Nephron (organoid): ENCODE measurements around the gene ANKRD65.

Experiments used
- H3K27ac Mint-ChIP-seq, 3 experiments: 2 replicates each; pipeline ENCODE4 v1.8.0; 2020; ENCODE audit warnings: mixed read lengths in 3 of 3, mild to moderate bottlenecking in 2 of 3, moderate library complexity in 1 of 3
- H3K27me3 Mint-ChIP-seq: 2 replicates; pipeline ENCODE4 v1.8.0; 2021; ENCODE audit warnings: low read depth, mild to moderate bottlenecking, moderate library complexity, mixed read lengths
- H3K36me3 Mint-ChIP-seq: 2 replicates; pipeline ENCODE4 v1.8.0; 2020; ENCODE audit warnings: low read depth, mixed read lengths
- H3K4me1 Mint-ChIP-seq: 2 replicates; pipeline ENCODE4 v1.8.0; 2020; ENCODE audit warnings: mixed read lengths
- H3K4me3 Mint-ChIP-seq, 3 experiments: 2 replicates each; pipeline ENCODE4 v1.8.0; 2020; ENCODE audit warnings: mild to moderate bottlenecking in 3 of 3, mixed read lengths in 3 of 3, moderate library complexity in 2 of 3
- H3K9me3 Mint-ChIP-seq: 2 replicates; pipeline ENCODE4 v1.8.0; 2020; ENCODE audit warnings: mixed read lengths
- TF ChIP-seq, protein P1 (sequence below), 3 experiments: fragments of 200-600 bp; sonication (generic); IDR thresholded peaks; one replicate each; pipeline ENCODE4 v1.5.0; 2021; ENCODE audit warnings: antibody characterized with exemption in 3 of 3; ENCODE audit not compliant: unreplicated experiment in 3 of 3

The ANKRD65 gene

DNA sequence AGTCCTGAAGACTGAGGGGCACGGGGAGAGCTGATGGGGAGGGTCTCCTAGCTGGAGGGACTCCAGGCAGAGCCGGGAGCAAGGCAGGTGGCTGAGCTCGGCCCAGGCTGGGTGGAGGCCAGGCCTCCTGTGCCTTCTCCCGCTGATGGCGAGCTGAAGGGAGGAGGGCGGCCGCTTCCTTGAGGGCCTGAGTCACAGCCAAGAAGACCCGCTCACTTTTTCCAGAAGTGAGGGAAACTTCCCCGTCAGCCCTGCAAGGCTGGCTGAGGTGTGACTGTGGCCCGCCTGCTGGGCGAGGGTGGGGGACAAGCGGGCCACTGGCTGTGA lies 12.7 kb upstream of the ANKRD65 start:
- Mint-ChIP-seq H3K27ac (peak overlapping the region; percentile 56 to 92 (median 91)), H3K4me3 (peak overlapping the region; percentile 32 to 61 (median 38)), H3K36me3 (no peaks in the 10 kb centered on the region), H3K27me3 (no peaks in the 10 kb centered on the region), H3K9me3 (no peaks in the 10 kb centered on the region), H3K4me1 (peaks cover 34% of the 10 kb centered on the region)
- TF ChIP-seq, protein P1, sequence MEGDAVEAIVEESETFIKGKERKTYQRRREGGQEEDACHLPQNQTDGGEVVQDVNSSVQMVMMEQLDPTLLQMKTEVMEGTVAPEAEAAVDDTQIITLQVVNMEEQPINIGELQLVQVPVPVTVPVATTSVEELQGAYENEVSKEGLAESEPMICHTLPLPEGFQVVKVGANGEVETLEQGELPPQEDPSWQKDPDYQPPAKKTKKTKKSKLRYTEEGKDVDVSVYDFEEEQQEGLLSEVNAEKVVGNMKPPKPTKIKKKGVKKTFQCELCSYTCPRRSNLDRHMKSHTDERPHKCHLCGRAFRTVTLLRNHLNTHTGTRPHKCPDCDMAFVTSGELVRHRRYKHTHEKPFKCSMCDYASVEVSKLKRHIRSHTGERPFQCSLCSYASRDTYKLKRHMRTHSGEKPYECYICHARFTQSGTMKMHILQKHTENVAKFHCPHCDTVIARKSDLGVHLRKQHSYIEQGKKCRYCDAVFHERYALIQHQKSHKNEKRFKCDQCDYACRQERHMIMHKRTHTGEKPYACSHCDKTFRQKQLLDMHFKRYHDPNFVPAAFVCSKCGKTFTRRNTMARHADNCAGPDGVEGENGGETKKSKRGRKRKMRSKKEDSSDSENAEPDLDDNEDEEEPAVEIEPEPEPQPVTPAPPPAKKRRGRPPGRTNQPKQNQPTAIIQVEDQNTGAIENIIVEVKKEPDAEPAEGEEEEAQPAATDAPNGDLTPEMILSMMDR (IDR thresholded peaks at IDR 0.05; ENCODE audit: unreplicated experiment in 3 of 3): no peak

DNA sequence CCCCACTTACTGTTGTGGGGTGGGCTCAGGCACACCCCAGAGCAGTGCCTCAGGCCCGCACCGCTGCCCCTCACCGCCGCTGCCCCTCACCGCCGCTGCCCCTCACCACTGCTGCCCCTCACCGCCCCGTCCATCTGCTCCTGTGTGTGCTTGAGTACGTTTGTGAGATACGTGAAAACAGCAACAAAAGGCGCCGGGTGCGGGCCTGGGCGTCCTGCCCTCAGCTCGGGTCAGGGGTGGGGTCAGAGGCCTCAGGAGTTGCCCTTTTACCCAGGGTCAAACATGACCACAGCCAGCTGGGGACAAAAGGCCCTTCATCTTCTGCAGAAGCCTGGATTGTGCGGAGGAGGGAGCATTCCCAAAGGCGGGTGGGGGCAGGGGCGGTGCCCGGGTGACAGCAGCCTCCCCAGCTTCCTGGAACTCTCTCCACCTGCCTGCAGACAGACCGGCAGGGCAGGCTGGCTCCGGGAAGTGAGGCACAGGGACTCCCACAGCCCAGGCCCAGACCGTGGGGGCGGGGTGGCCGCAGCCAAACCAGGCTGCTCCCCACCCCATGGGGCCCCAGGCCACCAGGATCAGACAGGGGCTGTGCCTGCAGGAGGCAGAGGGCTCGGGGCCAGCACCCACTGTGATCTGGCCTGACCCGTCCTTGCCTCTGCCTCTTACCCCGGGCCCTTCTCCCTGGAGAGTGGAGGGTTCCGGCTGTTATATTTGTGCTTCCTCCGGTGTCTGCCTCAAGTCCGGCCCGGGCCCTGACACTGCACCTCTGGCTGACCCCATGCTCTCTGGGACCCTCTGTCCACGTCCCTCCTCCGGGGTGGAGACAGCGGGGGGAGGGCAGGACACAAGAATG lies 12.1 kb upstream of the ANKRD65 start:
- peak overlapping the region; percentile 91 to 92 (median 91) for H3K27ac Mint-ChIP-seq
- TF ChIP-seq, protein P1 (IDR thresholded peaks at IDR 0.05; ENCODE audit: unreplicated experiment in 3 of 3): no peak
- no peaks in the 10 kb centered on the region for H3K27me3 Mint-ChIP-seq
- peak overlapping the region; percentile 38 to 61 (median 60) for H3K4me3 Mint-ChIP-seq
- no peaks in the 10 kb centered on the region for H3K9me3 Mint-ChIP-seq
- peaks cover 37% of the 10 kb centered on the region for H3K4me1 Mint-ChIP-seq
- no peaks in the 10 kb centered on the region for H3K36me3 Mint-ChIP-seq

DNA sequence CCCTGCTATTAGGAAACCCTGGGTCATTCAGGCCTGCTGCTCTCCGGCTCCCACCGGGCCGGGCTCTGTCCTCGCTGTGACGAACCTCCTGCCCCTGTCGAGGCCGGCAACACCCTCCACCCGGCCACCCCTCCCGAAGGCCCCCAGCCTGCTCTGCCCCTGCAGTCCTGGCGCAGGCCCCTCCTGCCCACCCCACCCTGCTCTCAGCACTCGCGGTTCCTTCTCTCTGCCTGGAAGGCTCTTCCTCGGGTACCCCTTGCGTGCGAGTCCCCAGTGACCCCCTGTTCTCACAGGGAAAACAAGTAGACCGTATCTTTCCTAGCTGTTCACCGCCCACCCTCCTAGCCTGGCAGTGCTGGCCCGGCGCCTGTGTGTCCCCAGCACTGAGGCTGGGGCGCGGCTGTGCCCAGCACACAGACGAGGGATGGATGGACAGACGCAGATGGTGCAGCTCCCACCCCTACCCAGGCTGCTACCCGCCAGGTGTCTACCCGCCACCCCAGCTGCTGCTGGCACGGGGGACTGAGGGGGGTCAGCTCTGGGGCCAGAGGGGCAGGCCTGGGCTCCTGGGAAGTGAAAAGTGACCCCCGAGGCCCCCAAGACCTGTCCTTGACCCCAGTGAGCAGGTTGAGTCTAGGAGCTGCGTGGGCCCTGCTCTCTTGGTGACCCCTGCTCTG lies 11.3 kb upstream of the ANKRD65 start:
- peak overlapping the region; percentile 90 to 97 (median 91) for H3K27ac Mint-ChIP-seq
- TF ChIP-seq, protein P1 (IDR thresholded peaks at IDR 0.05; ENCODE audit: unreplicated experiment in 3 of 3): no peak
- no peaks in the 10 kb centered on the region for H3K36me3 Mint-ChIP-seq

DNA sequence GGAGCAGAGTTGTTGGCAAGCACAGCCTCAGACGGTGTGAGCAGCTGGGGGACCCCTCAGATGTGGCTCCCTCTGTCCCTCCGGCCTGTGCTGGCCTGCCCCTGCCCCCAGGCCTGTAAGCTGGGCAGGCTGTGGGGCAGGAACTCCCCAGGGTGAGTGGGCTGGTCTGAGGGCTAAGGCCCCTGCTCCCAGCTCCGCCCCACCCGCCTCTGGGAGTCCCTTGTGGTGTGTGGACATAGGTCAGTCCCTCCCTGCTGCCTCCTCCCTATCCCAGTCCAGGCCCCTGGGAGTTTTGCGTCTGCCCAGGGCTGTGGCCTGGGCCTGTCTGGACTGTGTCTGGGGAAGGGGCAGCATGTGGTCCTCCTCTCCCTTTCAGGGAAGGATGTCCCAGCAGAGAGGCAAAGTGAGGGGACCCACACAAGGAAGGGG lies 10.8 kb upstream of the ANKRD65 start:
- peak overlapping the region; percentile 90 to 97 (median 91) for H3K27ac Mint-ChIP-seq
- H3K27me3 Mint-ChIP-seq: no peaks in the 10 kb centered on the region
- H3K4me1 Mint-ChIP-seq: peaks cover 37% of the 10 kb centered on the region
- H3K36me3 Mint-ChIP-seq: no peaks in the 10 kb centered on the region
- TF ChIP-seq, protein P1 (IDR thresholded peaks at IDR 0.05; ENCODE audit: unreplicated experiment in 3 of 3): no peak
- H3K9me3 Mint-ChIP-seq: no peaks in the 10 kb centered on the region
- H3K4me3 Mint-ChIP-seq: peak overlapping the region; percentile 41 to 76 (median 52)

More for the DNA sequence above, 11.3 kb upstream of the ANKRD65 start:
- Mint-ChIP-seq H3K9me3 (no peaks in the 10 kb centered on the region), H3K27me3 (no peaks in the 10 kb centered on the region), H3K4me1 (peaks cover 37% of the 10 kb centered on the region), H3K4me3 (peak overlapping the region; percentile 41 to 76 (median 52))

DNA sequence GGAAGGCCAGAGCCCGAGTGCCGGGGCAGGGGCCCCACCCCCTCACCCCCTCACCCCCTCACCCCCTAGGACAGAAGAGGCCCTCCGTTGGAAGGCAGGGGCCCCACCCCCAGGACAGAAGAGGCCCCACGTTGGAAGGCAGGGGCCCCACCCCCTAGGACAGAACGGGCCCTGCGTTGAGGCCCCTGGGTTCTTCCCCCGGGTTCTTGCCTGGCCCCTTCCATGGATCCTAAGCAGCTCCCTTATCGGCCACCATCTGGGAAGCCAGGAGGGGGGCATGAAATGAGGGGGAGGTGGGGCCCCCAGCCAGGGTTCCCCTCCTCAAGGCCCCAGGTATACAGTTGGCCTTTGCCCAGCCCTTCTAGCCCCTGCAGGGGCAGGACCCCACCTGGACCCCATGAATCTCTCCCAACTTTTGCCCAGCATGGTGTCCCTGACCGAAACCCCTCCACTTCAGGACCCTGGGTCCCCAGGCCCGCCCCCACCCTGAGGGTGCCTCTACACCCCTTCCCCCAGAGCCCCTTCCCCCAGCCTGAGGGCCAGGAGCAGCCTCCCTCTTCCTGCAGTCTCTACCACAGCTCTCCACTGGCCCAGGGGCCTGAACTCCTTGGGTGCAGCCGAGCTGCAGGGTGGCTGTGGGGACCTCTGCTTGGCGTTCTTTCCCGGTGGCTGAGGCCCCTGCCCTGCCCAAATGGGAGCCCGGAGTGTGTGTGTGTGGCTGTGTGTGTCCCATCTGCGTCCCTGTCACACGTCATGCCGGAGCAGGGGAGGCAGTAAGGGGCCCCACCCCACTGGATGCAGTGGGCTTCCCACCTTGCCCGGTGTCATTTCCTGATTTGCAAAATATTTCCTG lies 10.1 kb upstream of the ANKRD65 start:
- TF ChIP-seq, protein P1 (IDR thresholded peaks at IDR 0.05; ENCODE audit: unreplicated experiment in 3 of 3): no peak
- peak overlapping the region; percentile 34 to 45 (median 42) for H3K4me3 Mint-ChIP-seq

More for the DNA sequence above, 10.1 kb upstream of the ANKRD65 start:
- Mint-ChIP-seq H3K27ac (peak overlapping the region; percentile 95 to 99 (median 98)), H3K27me3 (no peaks in the 10 kb centered on the region), H3K36me3 (no peaks in the 10 kb centered on the region), H3K9me3 (no peaks in the 10 kb centered on the region), H3K4me1 (peaks cover 37% of the 10 kb centered on the region)
